HepG2 (cell line): ENCODE results near the gene ABCB6. TPM values are rescaled to one million over a fixed set of nuclear protein-coding genes. Genes with fewer than 3 reads are reported as not detected.

Experiments
- CEBPG ChIP-seq: IDR thresholded peaks from 2 replicates; pipeline ENCODE4 v1.6.1; 2016
- KLF6 ChIP-seq: IDR thresholded peaks from 2 replicates; pipeline ENCODE4 v1.8.0; 2016; ENCODE audit warnings: missing biosample characterization, missing genetic modification reagents
- KMT2B ChIP-seq: IDR thresholded peaks from 2 replicates; pipeline ENCODE4 v1.6.1; 2016; ENCODE audit warnings: missing genetic modification reagents, missing compliant biosample characterization
- RAD51 ChIP-seq: fragments of 450-650 bp; IDR thresholded peaks from 2 replicates; pipeline ENCODE4 v1.6.1; 2016; ENCODE audit warnings: borderline replicate concordance
- RARA ChIP-seq: IDR thresholded peaks from 2 replicates; pipeline ENCODE4 v1.6.1; 2016; ENCODE audit warnings: missing genetic modification reagents, missing compliant biosample characterization
- RFXANK ChIP-seq: IDR thresholded peaks from 2 replicates; pipeline ENCODE4 v1.6.1; 2016
- SAP130 ChIP-seq: IDR thresholded peaks from 2 replicates; pipeline ENCODE4 v1.6.1; 2016; ENCODE audit warnings: low read depth
- SMYD3 ChIP-seq: sonication (generic); formaldehyde crosslinking; IDR thresholded peaks from 2 replicates; pipeline ENCODE4 v1.8.1; 2023; ENCODE audit warnings: mild to moderate bottlenecking, missing genetic modification reagents
- TAF1 ChIP-seq: sonication (generic); formaldehyde crosslinking; IDR thresholded peaks from 2 replicates; pipeline ENCODE4 v1.4.0; 2020; ENCODE audit warnings: missing genetic modification reagents
- ZFP41 ChIP-seq: sonication (generic); formaldehyde crosslinking; IDR thresholded peaks from 2 replicates; pipeline ENCODE4 v1.4.0; 2020; ENCODE audit warnings: mild to moderate bottlenecking, missing genetic modification reagents, borderline replicate concordance
- ZNF17 ChIP-seq: sonication (generic); formaldehyde crosslinking; IDR thresholded peaks from 2 replicates; pipeline ENCODE4 v1.5.0; 2020; ENCODE audit warnings: mild to moderate bottlenecking, missing genetic modification reagents
- ZNF263 ChIP-seq: sonication (generic); formaldehyde crosslinking; IDR thresholded peaks from 2 replicates; pipeline ENCODE4 v1.4.0; 2020; ENCODE audit warnings: missing genetic modification reagents
- ZNF280D ChIP-seq: sonication (generic); formaldehyde crosslinking; IDR thresholded peaks from 2 replicates; pipeline ENCODE4 v1.5.1; 2020; ENCODE audit warnings: mild to moderate bottlenecking, missing genetic modification reagents
- ZNF326 ChIP-seq: sonication (generic); formaldehyde crosslinking; IDR thresholded peaks from 2 replicates; pipeline ENCODE4 v1.4.0; 2020; ENCODE audit warnings: missing genetic modification reagents, borderline replicate concordance
- ZNF431 ChIP-seq: sonication (generic); formaldehyde crosslinking; IDR thresholded peaks from 2 replicates; pipeline ENCODE4 v1.9.0; 2022; ENCODE audit warnings: missing genetic modification reagents, low read depth, mild to moderate bottlenecking, borderline replicate concordance
- ZNF614 ChIP-seq: IDR thresholded peaks from 2 replicates; pipeline ENCODE4 v1.6.1; 2018; ENCODE audit warnings: missing biosample characterization, missing genetic modification reagents, inconsistent platforms, borderline replicate concordance
- ZNF660 ChIP-seq: sonication (generic); formaldehyde crosslinking; IDR thresholded peaks from 2 replicates; pipeline ENCODE4 v1.5.1; 2020; ENCODE audit warnings: mild to moderate bottlenecking, low read depth, missing genetic modification reagents, borderline replicate concordance
- ZNF782 ChIP-seq: sonication (generic); formaldehyde crosslinking; IDR thresholded peaks from 2 replicates; pipeline ENCODE4 v1.4.0; 2020; ENCODE audit warnings: missing genetic modification reagents, mild to moderate bottlenecking, borderline replicate concordance
- polyA plus RNA-seq, 8 experiments: library from polyadenylated mRNA; depleted of rRNA in 3 of 8; stranded (reverse) in 7 of 8; unstranded in 1 of 8; fragments of >200 nt; fragmentation: Illumina TruSeq in 4 of 8; extraction: Trizol in 4 of 8; gene quantifications; 2 replicates each; pipeline versions ENCODE4 v1.2.1 to v1.2.3, GENCODE V29; 2011 to 2016; ENCODE audit warnings: low read depth in 4 of 8, missing spikeins in 1 of 8, mixed read lengths in 1 of 8; ENCODE audit not compliant: insufficient read depth in 1 of 8
- total RNA-seq, 5 experiments: library from RNA; depleted of rRNA; stranded (reverse); fragments of >200 nt; fragmentation: Illumina TruSeq; extraction: Trizol; gene quantifications; 2 replicates each; pipeline ENCODE4 v1.2.3, GENCODE V29; 2016; ENCODE audit warnings: low read depth in 1 of 5
- TF ChIP-seq, protein P1 (sequence below), 2 experiments: sonication (generic) in 1 of 2; formaldehyde crosslinking in 1 of 2; IDR thresholded peaks; 2 replicates each; pipeline versions ENCODE4 v1.5.1 to v1.6.1; 2011 to 2020; ENCODE audit warnings: borderline replicate concordance in 1 of 2, low read depth in 1 of 2, low read length in 1 of 2, mild to moderate bottlenecking in 1 of 2, missing genetic modification reagents in 1 of 2, moderate library complexity in 1 of 2
- TF ChIP-seq, protein P2 (sequence below): sonication (generic); formaldehyde crosslinking; IDR thresholded peaks from 2 replicates; pipeline ENCODE4 v1.4.0; 2020; ENCODE audit warnings: mild to moderate bottlenecking, missing genetic modification reagents
- TF ChIP-seq, protein P3 (sequence below): sonication (generic); formaldehyde crosslinking; IDR thresholded peaks from 2 replicates; pipeline ENCODE4 v1.4.0; 2020; ENCODE audit warnings: missing genetic modification reagents

ABCB6 gene
- total and polyA plus RNA-seq, 2 of the 13 experiments (the other 11 are each of a cell fraction or from before 2014, with no cell fraction given), result 91.1 to 137 TPM

- TF ChIP-seq ZNF280D (CRISPR knock-in tag), result peak; percentile 91
- no peak for TF ChIP-seq ZNF17 (CRISPR knock-in tag)
- TF ChIP-seq ZNF782, result peak; percentile 91
- TF ChIP-seq, protein P1, sequence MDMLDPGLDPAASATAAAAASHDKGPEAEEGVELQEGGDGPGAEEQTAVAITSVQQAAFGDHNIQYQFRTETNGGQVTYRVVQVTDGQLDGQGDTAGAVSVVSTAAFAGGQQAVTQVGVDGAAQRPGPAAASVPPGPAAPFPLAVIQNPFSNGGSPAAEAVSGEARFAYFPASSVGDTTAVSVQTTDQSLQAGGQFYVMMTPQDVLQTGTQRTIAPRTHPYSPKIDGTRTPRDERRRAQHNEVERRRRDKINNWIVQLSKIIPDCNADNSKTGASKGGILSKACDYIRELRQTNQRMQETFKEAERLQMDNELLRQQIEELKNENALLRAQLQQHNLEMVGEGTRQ (IDR thresholded peaks at IDR 0.05; ENCODE audit: low read depth, low read length), result no peak
- TF ChIP-seq, protein P1 (CRISPR knock-in tag; IDR thresholded peaks at IDR 0.05; ENCODE audit: borderline replicate concordance), result no peak
- TF ChIP-seq ZNF326 (CRISPR knock-in tag), result no peak
- TF ChIP-seq RAD51, result no peak
- peak; percentile 96 for TF ChIP-seq TAF1 (CRISPR knock-in tag)
- TF ChIP-seq ZFP41, result peak; percentile 93; the same call in 1 of the 2 replicates
- peak; percentile 100 for TF ChIP-seq SAP130
- peak; percentile 55; the same call in 1 of the 2 replicates for TF ChIP-seq CEBPG (CRISPR knock-in tag)
- no peak; the same call in 1 of the 2 replicates for TF ChIP-seq ZNF614
- TF ChIP-seq, protein P2, sequence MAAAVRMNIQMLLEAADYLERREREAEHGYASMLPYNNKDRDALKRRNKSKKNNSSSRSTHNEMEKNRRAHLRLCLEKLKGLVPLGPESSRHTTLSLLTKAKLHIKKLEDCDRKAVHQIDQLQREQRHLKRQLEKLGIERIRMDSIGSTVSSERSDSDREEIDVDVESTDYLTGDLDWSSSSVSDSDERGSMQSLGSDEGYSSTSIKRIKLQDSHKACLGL (CRISPR knock-in tag), result peak; percentile 80
- peak; percentile 59; the same call in 1 of the 2 replicates for TF ChIP-seq ZNF431
- TF ChIP-seq, protein P3, sequence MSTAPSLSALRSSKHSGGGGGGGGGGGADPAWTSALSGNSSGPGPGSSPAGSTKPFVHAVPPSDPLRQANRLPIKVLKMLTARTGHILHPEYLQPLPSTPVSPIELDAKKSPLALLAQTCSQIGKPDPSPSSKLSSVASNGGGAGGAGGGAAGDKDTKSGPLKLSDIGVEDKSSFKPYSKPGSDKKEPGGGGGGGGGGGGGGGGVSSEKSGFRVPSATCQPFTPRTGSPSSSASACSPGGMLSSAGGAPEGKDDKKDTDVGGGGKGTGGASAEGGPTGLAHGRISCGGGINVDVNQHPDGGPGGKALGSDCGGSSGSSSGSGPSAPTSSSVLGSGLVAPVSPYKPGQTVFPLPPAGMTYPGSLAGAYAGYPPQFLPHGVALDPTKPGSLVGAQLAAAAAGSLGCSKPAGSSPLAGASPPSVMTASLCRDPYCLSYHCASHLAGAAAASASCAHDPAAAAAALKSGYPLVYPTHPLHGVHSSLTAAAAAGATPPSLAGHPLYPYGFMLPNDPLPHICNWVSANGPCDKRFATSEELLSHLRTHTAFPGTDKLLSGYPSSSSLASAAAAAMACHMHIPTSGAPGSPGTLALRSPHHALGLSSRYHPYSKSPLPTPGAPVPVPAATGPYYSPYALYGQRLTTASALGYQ (CRISPR knock-in tag), result peak; percentile 64; the same call in 1 of the 2 replicates
- no peak; the same call in 1 of the 2 replicates for TF ChIP-seq ZNF660 (CRISPR knock-in tag)
- peak; percentile 39; the same call in 1 of the 2 replicates for TF ChIP-seq RARA
- TF ChIP-seq ZNF263 (CRISPR knock-in tag), result peak; percentile 75
- peak; percentile 94; the same call in 1 of the 2 replicates for TF ChIP-seq KMT2B (CRISPR knock-in tag)
- TF ChIP-seq RFXANK, result peak; percentile 58; the same call in 1 of the 2 replicates
- no peak for TF ChIP-seq SMYD3
- TF ChIP-seq KLF6 (CRISPR knock-in tag), result peak; percentile 97
Observed at GRCh38 chr2:219245148-219245898, 26.6 kb upstream of the ABCB6 start, which contains the start of the genes GLB1L and STK16 (continued).
